Dermis microvascular lymphatic vessel endothelial cell (primary cell): Measurements from ENCODE around the gene SPTBN1. TPM values are rescaled to one million over a fixed set of nuclear protein-coding genes. Genes with fewer than 3 reads are reported as not detected.

Experiments
- DNase-seq, 2 donors: peaks; one replicate each; pipeline versions ENCODE4 v3.0.0 to v3.0.0-alpha.2; 2010; ENCODE audit warnings: low read depth in 2 of 2
- total RNA-seq: library from RNA; depleted of rRNA; stranded (reverse); fragments of >200 nt; gene quantifications from 2 replicates; pipeline ENCODE4 v1.2.1, GENCODE V29; 2014

SPTBN1 gene
- total RNA-seq, 1 donor from 2014 or later = 450 TPM

DNA sequence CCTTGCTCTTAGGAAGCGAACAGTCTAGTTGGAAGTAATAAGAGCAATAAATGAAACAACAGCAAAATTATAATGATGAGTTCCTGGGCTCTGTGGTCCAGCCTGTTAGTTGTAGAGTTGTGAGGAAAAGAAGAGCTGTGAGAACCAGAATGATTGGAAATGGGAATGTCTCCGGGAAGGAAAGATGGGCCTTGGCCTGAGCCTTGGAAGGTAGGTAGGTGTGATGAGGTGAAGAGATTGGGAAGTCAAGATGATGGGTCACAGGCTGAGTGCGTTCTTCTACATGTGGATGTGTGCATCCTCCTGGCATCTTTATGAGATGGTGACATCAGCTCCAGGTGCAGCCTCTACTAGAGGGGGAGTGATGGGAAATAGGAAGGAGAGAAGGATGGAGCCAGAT, 152.1 kb downstream of the SPTBN1 start:
- DNase-seq = no peak

- no peak for DNase-seq
Measured at GRCh38 chr2:54609241-54609640, 153.1 kb downstream of the SPTBN1 start.

DNA sequence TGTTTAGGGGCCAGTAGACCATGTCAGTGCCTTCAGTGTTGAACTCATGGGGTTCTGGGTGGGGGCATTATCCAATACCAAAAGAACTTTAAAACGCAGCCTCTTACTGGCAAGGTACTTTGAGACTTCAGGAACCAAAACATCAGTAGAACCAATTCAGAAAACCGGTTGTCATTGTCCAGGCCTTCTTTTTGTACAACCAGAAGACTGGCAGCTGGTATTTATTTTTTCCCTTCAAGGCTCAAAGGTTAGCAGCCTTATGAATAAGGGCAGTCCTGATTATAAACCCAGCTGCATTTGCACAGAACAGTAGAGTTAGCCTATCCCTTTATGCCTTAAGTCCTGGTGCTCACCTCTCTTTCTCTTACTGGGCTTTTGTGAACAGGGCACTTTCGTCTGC, 153.5 kb downstream of the SPTBN1 start:
- no peak for DNase-seq

DNA sequence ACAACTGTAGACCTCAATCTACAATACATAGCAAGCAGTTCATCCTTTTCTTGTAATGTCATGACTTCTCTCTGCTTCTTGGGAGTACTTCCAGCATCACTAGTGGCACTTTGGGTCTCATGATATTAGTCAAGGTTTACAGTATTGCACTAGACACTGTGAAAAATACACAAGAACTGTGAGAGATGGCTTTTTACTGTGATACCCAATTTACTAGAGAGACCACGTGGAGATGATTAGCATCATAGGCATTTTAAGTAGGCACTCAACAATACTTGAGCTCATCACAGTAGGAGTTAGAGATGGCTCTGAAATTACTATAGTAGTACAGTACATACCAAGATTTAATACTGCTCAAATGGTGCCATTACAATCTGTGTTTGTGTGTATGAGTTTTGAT, 154.6 kb downstream of the SPTBN1 start:
- no peak for DNase-seq

- no peak for DNase-seq
Measured at GRCh38 chr2:54611830-54612545, 155.9 kb downstream of the SPTBN1 start.

DNA sequence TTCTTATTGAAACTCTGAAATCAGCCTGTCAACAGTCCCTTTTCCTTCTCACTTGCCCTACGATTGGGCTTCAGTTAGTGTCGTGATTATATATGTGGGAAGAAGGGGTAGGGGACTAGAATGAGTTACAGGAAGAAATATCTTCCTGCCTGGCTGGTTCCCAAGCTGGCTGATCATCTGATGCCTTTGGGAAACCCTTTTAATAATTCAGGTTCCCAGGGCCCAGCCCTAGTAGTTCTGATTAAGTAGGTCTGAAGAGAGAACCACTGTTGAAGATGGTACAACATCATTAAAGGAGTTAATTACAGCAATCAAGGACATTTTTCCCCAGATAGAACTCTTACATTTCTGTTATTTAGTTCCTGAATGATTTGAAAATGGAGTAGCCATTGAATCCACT, 157.3 kb downstream of the SPTBN1 start:
- DNase-seq = peak; percentile 77 to 96

GRCh38 chr2:54613794-54614257, 157.7 kb downstream of the SPTBN1 start:
- DNase-seq = peak; percentile 66 to 96

- DNase-seq = no peak
Measured at GRCh38 chr2:54614819-54615218, 158.7 kb downstream of the SPTBN1 start.

- no peak for DNase-seq
Measured at GRCh38 chr2:54615832-54616534, 159.9 kb downstream of the SPTBN1 start.

- no peak for DNase-seq
Measured at GRCh38 chr2:54617409-54617808, 161.3 kb downstream of the SPTBN1 start.

DNA sequence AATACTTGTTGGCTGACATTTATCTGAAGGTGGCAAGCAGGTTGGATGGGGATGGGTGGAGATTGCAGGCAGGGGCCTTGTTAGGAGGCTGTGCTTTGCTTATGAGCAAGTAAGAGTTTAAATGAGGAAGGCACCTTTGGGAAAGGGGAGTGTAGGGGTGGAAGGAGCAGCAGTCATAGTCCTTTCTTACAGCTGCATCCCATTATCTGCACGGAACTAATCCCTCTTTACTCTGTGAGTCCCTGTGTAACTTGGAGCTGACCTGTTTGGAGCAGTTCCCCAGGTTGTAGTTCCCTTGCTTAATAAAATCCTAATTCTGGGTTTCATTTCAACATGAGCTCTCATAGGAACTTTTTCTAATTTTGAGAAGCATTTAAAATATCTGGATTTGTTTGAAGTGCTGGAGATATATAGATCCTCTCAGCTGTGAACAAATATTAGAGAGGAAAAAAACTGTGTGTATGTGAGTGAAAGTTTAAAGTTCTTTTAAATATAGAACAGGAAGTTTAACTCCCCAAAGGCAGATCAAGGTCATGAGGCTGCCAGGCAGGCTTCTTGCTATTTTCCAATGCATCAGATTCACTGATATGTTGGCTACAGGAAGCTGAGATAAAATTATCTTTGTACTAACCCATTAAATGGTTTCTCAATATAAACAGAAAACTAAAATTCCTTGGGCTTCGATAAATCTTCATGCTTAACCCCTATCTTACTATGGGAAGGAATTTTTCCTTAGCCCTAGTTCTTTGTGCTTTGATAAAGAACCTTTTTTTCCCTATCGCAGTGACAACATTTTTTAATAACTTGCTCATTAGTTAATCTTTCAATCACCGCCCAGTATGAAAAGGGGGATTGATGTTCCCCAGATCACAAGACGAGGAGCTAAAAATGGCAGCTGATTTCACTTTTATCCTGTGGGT, 162.8 kb downstream of the SPTBN1 start:
- DNase-seq = peak in 1 of 2 donors; percentile 58

- no peak for DNase-seq
Measured at GRCh38 chr2:54619660-54620231, 163.6 kb downstream of the SPTBN1 start.

- DNase-seq = no peak
Measured at GRCh38 chr2:54620948-54621347, 164.8 kb downstream of the SPTBN1 start.

DNA sequence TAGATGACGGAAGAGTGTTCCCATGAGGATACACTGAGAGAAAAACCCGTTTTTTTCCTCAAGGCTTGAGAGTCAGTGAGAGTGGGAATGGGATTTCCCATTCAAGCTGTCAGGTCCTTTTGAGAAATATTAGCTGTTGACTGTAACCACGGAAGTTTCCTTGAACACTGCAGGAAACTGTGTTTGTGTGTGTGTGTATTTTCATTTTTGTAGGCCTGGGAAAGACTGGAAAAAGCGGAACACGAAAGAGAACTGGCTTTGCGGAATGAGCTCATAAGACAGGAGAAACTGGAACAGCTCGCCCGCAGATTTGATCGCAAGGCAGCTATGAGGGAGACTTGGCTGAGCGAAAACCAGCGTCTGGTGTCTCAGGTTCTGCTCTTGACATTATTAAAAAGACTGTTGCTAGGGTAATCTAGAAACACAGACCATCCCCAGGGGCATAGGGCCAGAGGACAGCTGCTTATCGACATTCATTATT, 168.5 kb downstream of the SPTBN1 start:
- DNase-seq = no peak

DNA sequence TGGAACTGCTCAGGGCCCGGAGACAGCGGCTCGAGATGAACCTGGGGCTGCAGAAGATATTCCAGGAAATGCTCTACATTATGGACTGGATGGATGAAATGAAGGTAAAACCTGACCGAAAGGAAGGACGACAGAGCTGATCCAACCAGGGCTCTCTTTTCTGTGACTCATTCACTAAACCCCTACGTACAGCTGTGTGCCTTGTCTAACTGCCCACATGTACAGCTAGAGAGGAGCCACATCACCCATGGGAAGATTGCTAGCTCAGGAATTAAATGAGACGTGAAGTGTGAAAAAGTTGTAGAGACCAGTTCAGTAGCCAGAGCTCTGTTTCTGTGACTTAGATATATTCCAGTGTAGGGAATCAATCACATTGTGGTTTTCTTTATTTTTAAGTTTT, 170.0 kb downstream of the SPTBN1 start:
- DNase-seq = no peak

DNA sequence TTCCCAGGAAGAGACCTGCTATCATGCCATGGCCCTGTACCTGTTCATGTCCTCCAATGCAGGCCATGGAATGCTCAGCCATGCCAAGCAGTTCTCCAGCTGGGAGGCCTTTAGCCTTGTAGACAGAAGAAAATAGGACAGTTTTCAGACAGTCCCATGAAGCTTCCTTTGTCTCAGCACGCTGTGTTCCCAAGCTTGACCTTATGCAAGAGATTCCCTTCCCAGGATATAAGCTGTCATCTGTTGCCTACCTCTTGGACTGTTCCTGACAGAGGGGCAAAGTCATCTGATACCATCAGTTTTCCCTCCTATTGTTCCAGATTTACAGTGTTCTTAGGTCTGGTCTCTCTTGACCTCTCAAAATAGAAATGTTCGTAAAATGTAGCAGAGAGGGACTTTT, 170.8 kb downstream of the SPTBN1 start:
- DNase-seq = no peak

- no peak for DNase-seq
Measured at GRCh38 chr2:54627973-54628372, 171.8 kb downstream of the SPTBN1 start.

- DNase-seq = no peak
Measured at GRCh38 chr2:54628418-54628817, 172.3 kb downstream of the SPTBN1 start.

DNA sequence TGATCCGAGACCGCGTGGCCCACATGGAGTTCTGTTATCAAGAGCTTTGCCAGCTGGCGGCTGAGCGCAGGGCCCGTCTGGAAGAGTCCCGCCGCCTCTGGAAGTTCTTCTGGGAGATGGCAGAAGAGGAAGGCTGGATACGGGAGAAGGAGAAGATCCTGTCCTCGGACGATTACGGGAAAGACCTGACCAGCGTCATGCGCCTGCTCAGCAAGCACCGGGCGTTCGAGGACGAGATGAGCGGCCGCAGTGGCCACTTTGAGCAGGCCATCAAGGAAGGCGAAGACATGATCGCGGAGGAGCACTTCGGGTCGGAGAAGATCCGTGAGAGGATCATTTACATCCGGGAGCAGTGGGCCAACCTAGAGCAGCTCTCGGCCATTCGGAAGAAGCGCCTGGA, 172.8 kb downstream of the SPTBN1 start:
- no peak for DNase-seq

DNA sequence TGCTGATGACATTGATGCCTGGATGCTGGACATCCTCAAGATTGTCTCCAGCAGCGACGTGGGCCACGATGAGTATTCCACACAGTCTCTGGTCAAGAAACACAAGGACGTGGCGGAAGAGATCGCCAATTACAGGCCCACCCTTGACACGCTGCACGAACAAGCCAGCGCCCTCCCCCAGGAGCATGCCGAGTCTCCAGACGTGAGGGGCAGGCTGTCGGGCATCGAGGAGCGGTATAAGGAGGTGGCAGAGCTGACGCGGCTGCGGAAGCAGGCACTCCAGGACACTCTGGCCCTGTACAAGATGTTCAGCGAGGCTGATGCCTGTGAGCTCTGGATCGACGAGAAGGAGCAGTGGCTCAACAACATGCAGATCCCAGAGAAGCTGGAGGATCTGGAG, 173.3 kb downstream of the SPTBN1 start:
- DNase-seq = no peak
